Transverse colon (tissue), 4 donors: ENCODE results near the gene FGFBP1. TPM values are rescaled to one million over a fixed set of nuclear protein-coding genes. Genes with fewer than 3 reads are reported as not detected.
A peak's percentile ranks its signal among the peaks of the same experiment; 100 is the strongest.
"Not testable (repeated sequence)": the region's sequence is repeated elsewhere in the genome, so short reads cannot be mapped to it uniquely, and the experiment has no call there.

Experiments used
- DNase-seq: peaks from one replicate; pipeline ENCODE4 v3.0.0-alpha.2; 2019
- H3K27ac ChIP-seq, 4 donors: fragments of 200-600 bp; sonication (generic); 2 replicates each; pipeline ENCODE4 v1.5.1; 2016 to 2018; ENCODE audit warnings: inconsistent platforms in 4 of 4
- H3K27me3 ChIP-seq: fragments of 200-600 bp; sonication (generic); 2 replicates; pipeline ENCODE4 v1.5.1; 2017; ENCODE audit warnings: inconsistent platforms
- H3K36me3 ChIP-seq, 4 donors: fragments of 200-600 bp; sonication (generic); 2 replicates each; pipeline ENCODE4 v1.5.1; 2017 to 2019; ENCODE audit warnings: inconsistent platforms in 4 of 4
- H3K4me1 ChIP-seq, 4 donors: fragments of 200-600 bp; sonication (generic); 2 replicates each; pipeline ENCODE4 v1.5.1; 2017 to 2020; ENCODE audit warnings: inconsistent platforms in 4 of 4
- H3K4me3 ChIP-seq, 4 donors: fragments of 200-600 bp; sonication (generic); 1 replicate in 1 of 4; 2 replicates in 3 of 4; pipeline versions ENCODE4 v1.5.1 to v1.6.1; 2017 to 2019; ENCODE audit warnings: inconsistent platforms in 4 of 4
- H3K9me3 ChIP-seq, 2 donors: fragments of 200-600 bp; sonication (generic); 2 replicates each; pipeline ENCODE4 v1.5.1; 2017 to 2019; ENCODE audit warnings: inconsistent platforms in 2 of 2
- CTCF ChIP-seq, 5 experiments: fragments of 200-600 bp in 3 of 5; fragments of 450-650 bp in 2 of 5; sonication (generic) in 3 of 5; IDR thresholded peaks; 1 replicate in 2 of 5; 2 replicates in 3 of 5; pipeline ENCODE4 v1.5.1; 2016 to 2017; ENCODE audit warnings: antibody characterized with exemption in 5 of 5, inconsistent platforms in 3 of 5, mild to moderate bottlenecking in 2 of 5, moderate library complexity in 1 of 5
- EP300 ChIP-seq: sonication (generic); formaldehyde crosslinking; IDR thresholded peaks from one replicate; pipeline ENCODE4 v1.6.1; 2017; ENCODE audit warnings: antibody characterized with exemption, low read depth
- POLR2A ChIP-seq: fragments of 450-650 bp; IDR thresholded peaks from one replicate; pipeline ENCODE4 v1.6.1; 2016; ENCODE audit warnings: antibody characterized with exemption, mild to moderate bottlenecking, moderate library complexity
- POLR2AphosphoS5 ChIP-seq, 3 donors: sonication (generic); formaldehyde crosslinking; IDR thresholded peaks; one replicate each; pipeline ENCODE4 v1.6.1; 2016; ENCODE audit warnings: antibody characterized with exemption in 3 of 3
- WGBS, 2 donors: methylation state at CpG; one replicate each; pipeline ENCODE4 v1.1.5; 2018; ENCODE audit warnings: low coverage in 1 of 2; 5-methylcytosine and 5-hydroxymethylcytosine counted together
- in situ Hi-C, 4 donors: fragments of 200-750 bp; cut with MboI; loops; one replicate each; pipeline versions ENCODE4 v1.15.0 to v1.15.1; 2017; ENCODE audit warnings: low sequenced_read_pairs in 3 of 4, low pct_ligation_motif_present in 1 of 4, low pct_unique_long_range_greater_than_20kb in 1 of 4
- intact Hi-C: fragments of 100-400 bp; cut with DNase I; formaldehyde crosslinking; loops from one replicate; pipeline ENCODE4 v1.15.1; 2023; ENCODE audit warnings: low total_unique reads
- total RNA-seq, 4 donors: library from RNA; depleted of rRNA; stranded (reverse); fragments of >200 nt; gene quantifications; one replicate each; pipeline ENCODE4 v1.1.0, GENCODE V29; 2016

The FGFBP1 gene
- total RNA-seq, 4 donors from 2014 or later: 7.0 to 12.6 (median 10.1) TPM

GRCh38 chr4:15921592-15921932, 17.0 kb downstream of the FGFBP1 start:
- WGBS, 2 donors: 92 to 100% methylated on average over 1 of the region's 1 CpG
- in situ Hi-C loops: no loop called here
- DNase-seq: no peak
- Histone ChIP-seq H3K4me1 (peaks cover 0 to 6% (median 2%) of the 10 kb centered on the region in 4 donors), H3K9me3 (no peaks in the 10 kb centered on the region), H3K4me3 (no peak overlapping the region), H3K36me3 (no peaks in the 10 kb centered on the region), H3K27ac (no peak overlapping the region), H3K27me3 (no peaks in the 10 kb centered on the region)
- TF ChIP-seq CTCF (IDR thresholded peaks at IDR 0.05): no peak
- TF ChIP-seq POLR2AphosphoS5 (IDR thresholded peaks at IDR 0.05): no peak
- no peak for TF ChIP-seq POLR2A
- no peak for TF ChIP-seq EP300
- intact Hi-C loops: no loop called here

- WGBS, 2 donors: 59 to 64% methylated on average over 3 to 4 of the region's 4 CpGs
These were observed 17.6 kb downstream of the FGFBP1 start for GRCh38 chr4:15920723-15921591.

GRCh38 chr4:15918484-15919129, 19.9 kb downstream of the FGFBP1 start:
- in situ Hi-C loops (no loop called here), intact Hi-C loops (no loop called here)
- peaks cover 0 to 6% (median 2%) of the 10 kb centered on the region in 4 donors for H3K4me1 ChIP-seq
- WGBS, 2 donors: 47 to 49% methylated on average over 3 to 4 of the region's 4 CpGs
- H3K27ac ChIP-seq: peak overlapping the region in 1 of 4 donors; percentile 11
- H3K27me3 ChIP-seq: no peaks in the 10 kb centered on the region
- no peaks in the 10 kb centered on the region for H3K36me3 ChIP-seq
- peak; percentile 63 for DNase-seq
- no peak overlapping the region for H3K4me3 ChIP-seq
- no peaks in the 10 kb centered on the region for H3K9me3 ChIP-seq
- no peak for TF ChIP-seq POLR2A

More at GRCh38 chr4:15920723-15921591, 17.6 kb downstream of the FGFBP1 start:
- intact Hi-C loops: no loop called here
- DNase-seq: peak; percentile 66
- H3K4me1 ChIP-seq: peaks cover 0 to 6% (median 2%) of the 10 kb centered on the region in 4 donors
- H3K4me3 ChIP-seq: no peak overlapping the region
- H3K27me3 ChIP-seq: no peaks in the 10 kb centered on the region
- no peak overlapping the region for H3K27ac ChIP-seq
- no peaks in the 10 kb centered on the region for H3K9me3 ChIP-seq
- H3K36me3 ChIP-seq: no peaks in the 10 kb centered on the region
- TF ChIP-seq POLR2A (no peak), POLR2AphosphoS5 (IDR thresholded peaks at IDR 0.05) (peak in 2 of 3 donors; percentile 39 to 50)
- in situ Hi-C loops: no loop called here

GRCh38 chr4:15917297-15917696, 21.2 kb downstream of the FGFBP1 start:
- in situ Hi-C loops: no loop called here
- no peaks in the 10 kb centered on the region for H3K36me3 ChIP-seq
- no peak for TF ChIP-seq POLR2AphosphoS5 (IDR thresholded peaks at IDR 0.05)
- no peak for TF ChIP-seq POLR2A
- no peak for TF ChIP-seq CTCF (IDR thresholded peaks at IDR 0.05)
- TF ChIP-seq EP300: no peak
- H3K27me3 ChIP-seq: no peaks in the 10 kb centered on the region
- 88 to 90% methylated on average over 2 of the region's 2 CpGs for WGBS, 2 donors
- H3K4me1 ChIP-seq: peaks cover 0 to 6% (median 2%) of the 10 kb centered on the region in 4 donors
- intact Hi-C loops: no loop called here
- no peaks in the 10 kb centered on the region for H3K9me3 ChIP-seq
- H3K4me3 ChIP-seq: no peak overlapping the region
- DNase-seq: no peak
- no peak overlapping the region for H3K27ac ChIP-seq

GRCh38 chr4:15916358-15916757, 22.2 kb downstream of the FGFBP1 start:
- H3K4me1 ChIP-seq, DNase-seq, H3K4me3 ChIP-seq, H3K27me3 ChIP-seq, intact Hi-C loops, in situ Hi-C loops, H3K27ac ChIP-seq, H3K9me3 ChIP-seq, H3K36me3 ChIP-seq: not testable (repeated sequence)
- WGBS, 2 donors: 88% methylated on average over 7 to 9 of the region's 9 CpGs
